Mesodermal cell (in vitro differentiated cells): ENCODE data around the gene FBXO40.

Source experiments
- H3K27ac ChIP-seq: 2 replicates; pipeline ENCODE4 v1.7.0; 2013; ENCODE audit warnings: mild to moderate bottlenecking, low read depth, low read length, moderate library complexity; ENCODE audit not compliant: severe bottlenecking
- H3K36me3 ChIP-seq: 2 replicates; pipeline ENCODE4 v1.7.1; 2013; ENCODE audit warnings: mild to moderate bottlenecking, low read length, moderate library complexity; ENCODE audit not compliant: control insufficient read depth, insufficient read depth
- H3K4me1 ChIP-seq: one replicate; pipeline ENCODE4 v1.7.1; 2013; ENCODE audit warnings: mild to moderate bottlenecking, low read length; ENCODE audit not compliant: insufficient read depth, control insufficient read depth, poor library complexity, severe bottlenecking
- H3K4me3 ChIP-seq: 2 replicates; pipeline ENCODE4 v1.7.0; 2013; ENCODE audit warnings: low read length, control low read depth, mild to moderate bottlenecking; ENCODE audit not compliant: insufficient read depth, poor library complexity, severe bottlenecking; ENCODE audit errors: extremely low read depth
- H3K9me3 ChIP-seq: 2 replicates; pipeline ENCODE4 v1.7.1; 2013; ENCODE audit warnings: mild to moderate bottlenecking, low read length, moderate library complexity; ENCODE audit not compliant: control insufficient read depth
- WGBS, 2 experiments: methylation state at CpG; one replicate each; pipeline ENCODE4 v1.1.5; 2013; ENCODE audit warnings: missing lambda C conversion rate in 2 of 2; ENCODE audit not compliant: insufficient coverage in 2 of 2; 5-methylcytosine and 5-hydroxymethylcytosine counted together

FBXO40 gene

GRCh38 chr3:121621491-121621890, 28.3 kb downstream of the FBXO40 start:
- H3K4me1 ChIP-seq = no peaks in the 10 kb centered on the region
- no peak overlapping the region for H3K27ac ChIP-seq
- H3K9me3 ChIP-seq = no peaks in the 10 kb centered on the region
- no peaks in the 10 kb centered on the region for H3K36me3 ChIP-seq
- no peak overlapping the region for H3K4me3 ChIP-seq
- WGBS, 2 experiments = 92 to 98% methylated on average over 4 to 6 of the region's 6 CpGs

GRCh38 chr3:121624147-121624899, 31.1 kb downstream of the FBXO40 start:
- no peaks in the 10 kb centered on the region for H3K9me3 ChIP-seq
- no peaks in the 10 kb centered on the region for H3K4me1 ChIP-seq
- 78 to 89% methylated on average over 9 of the region's 14 CpGs for WGBS, 2 experiments
- H3K36me3 ChIP-seq = no peaks in the 10 kb centered on the region
- H3K4me3 ChIP-seq = no peak overlapping the region
- H3K27ac ChIP-seq = no peak overlapping the region

- Histone ChIP-seq H3K4me1 (no peaks in the 10 kb centered on the region), H3K27ac (no peak overlapping the region), H3K4me3 (no peak overlapping the region), H3K9me3 (no peaks in the 10 kb centered on the region), H3K36me3 (no peaks in the 10 kb centered on the region)
- WGBS, 2 experiments = 89 to 98% methylated on average over 4 of the region's 4 CpGs
These were observed 33.3 kb downstream of the FBXO40 start for GRCh38 chr3:121626495-121626894.

GRCh38 chr3:121627211-121627610, 34.0 kb downstream of the FBXO40 start:
- WGBS, 2 experiments = 92% methylated on average over 3 to 4 of the region's 4 CpGs

GRCh38 chr3:121627622-121628021, 34.4 kb downstream of the FBXO40 start:
- no peak overlapping the region for H3K4me3 ChIP-seq
- H3K9me3 ChIP-seq = no peaks in the 10 kb centered on the region
- H3K36me3 ChIP-seq = no peaks in the 10 kb centered on the region
- WGBS, 2 experiments = 44 to 100% methylated on average over 1 to 2 of the region's 3 CpGs
- H3K4me1 ChIP-seq = no peaks in the 10 kb centered on the region
- H3K27ac ChIP-seq = no peak overlapping the region

More at GRCh38 chr3:121627211-121627610, 34.0 kb downstream of the FBXO40 start:
- H3K4me1 ChIP-seq = no peaks in the 10 kb centered on the region
- no peaks in the 10 kb centered on the region for H3K36me3 ChIP-seq
- H3K9me3 ChIP-seq = no peaks in the 10 kb centered on the region
- H3K4me3 ChIP-seq = no peak overlapping the region
- no peak overlapping the region for H3K27ac ChIP-seq

- H3K9me3 ChIP-seq = no peaks in the 10 kb centered on the region
- no peak overlapping the region for H3K4me3 ChIP-seq
- no peak overlapping the region for H3K27ac ChIP-seq
- 78 to 93% methylated on average over 3 to 5 of the region's 6 CpGs for WGBS, 2 experiments
- H3K4me1 ChIP-seq = peaks cover 3% of the 10 kb centered on the region
- H3K36me3 ChIP-seq = no peaks in the 10 kb centered on the region
These were observed 36.4 kb downstream of the FBXO40 start for GRCh38 chr3:121629601-121630000.

- Histone ChIP-seq H3K9me3 (no peaks in the 10 kb centered on the region), H3K4me1 (peaks cover 3% of the 10 kb centered on the region), H3K27ac (no peak overlapping the region), H3K36me3 (no peaks in the 10 kb centered on the region), H3K4me3 (no peak overlapping the region)
- 86 to 90% methylated on average over 1 of the region's 1 CpG for WGBS, 2 experiments
These were observed 37.2 kb downstream of the FBXO40 start for GRCh38 chr3:121630355-121630754.

- H3K9me3 ChIP-seq = no peaks in the 10 kb centered on the region
- no peak overlapping the region for H3K27ac ChIP-seq
- peaks cover under 1% of the 10 kb centered on the region for H3K4me1 ChIP-seq
- 100% methylated on average over 1 of the region's 1 CpG; no CpG with 5 or more reads in 1 of the 2 experiments for WGBS, 2 experiments
- H3K36me3 ChIP-seq = no peaks in the 10 kb centered on the region
- no peak overlapping the region for H3K4me3 ChIP-seq
These were observed 44.7 kb downstream of the FBXO40 start for GRCh38 chr3:121637922-121638321.

- Histone ChIP-seq H3K4me1 (no peaks in the 10 kb centered on the region), H3K27ac (no peak overlapping the region), H3K36me3 (no peaks in the 10 kb centered on the region), H3K4me3 (no peak overlapping the region), H3K9me3 (no peaks in the 10 kb centered on the region)
- WGBS, 2 experiments = 100% methylated on average over 1 of the region's 2 CpGs
These were observed 47.9 kb downstream of the FBXO40 start for GRCh38 chr3:121641127-121641526.

- 90 to 97% methylated on average over 3 to 7 of the region's 9 CpGs for WGBS, 2 experiments
- Histone ChIP-seq H3K4me1 (no peaks in the 10 kb centered on the region), H3K9me3 (no peaks in the 10 kb centered on the region), H3K4me3 (no peak overlapping the region), H3K27ac (no peak overlapping the region), H3K36me3 (no peaks in the 10 kb centered on the region)
These were observed 49.6 kb downstream of the FBXO40 start for GRCh38 chr3:121642601-121643314.

- WGBS, 2 experiments = 100% methylated on average over 3 of the region's 5 CpGs
- Histone ChIP-seq H3K4me3 (no peak overlapping the region), H3K4me1 (no peaks in the 10 kb centered on the region), H3K27ac (no peak overlapping the region), H3K9me3 (no peaks in the 10 kb centered on the region), H3K36me3 (no peaks in the 10 kb centered on the region)
These were observed 51.9 kb downstream of the FBXO40 start for GRCh38 chr3:121645054-121645453.
